ENCODE data around the gene CCNI2.

DNA sequence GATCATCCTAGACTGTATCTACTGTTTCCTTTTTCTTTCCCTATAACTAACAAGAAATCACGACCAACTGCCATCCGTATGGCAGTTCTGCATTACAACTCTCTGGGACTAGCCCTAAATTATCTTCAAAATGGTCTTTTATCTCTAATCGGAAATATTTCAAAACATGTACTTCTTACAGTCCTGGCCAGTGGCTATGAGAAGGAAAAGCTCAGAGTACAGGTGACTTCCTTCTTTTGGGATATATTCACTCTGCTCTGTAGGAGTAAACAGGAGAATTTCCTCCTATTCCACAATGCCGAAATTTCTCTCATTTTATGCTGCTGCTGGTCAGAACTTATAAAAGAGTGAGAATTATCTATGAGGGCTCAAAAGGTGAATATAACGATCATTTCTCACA lies 31.6 kb downstream of the CCNI2 start:
- TF ChIP-seq POLR2A (IDR thresholded peaks at IDR 0.05), result no peak
- TF ChIP-seq, protein P1, sequence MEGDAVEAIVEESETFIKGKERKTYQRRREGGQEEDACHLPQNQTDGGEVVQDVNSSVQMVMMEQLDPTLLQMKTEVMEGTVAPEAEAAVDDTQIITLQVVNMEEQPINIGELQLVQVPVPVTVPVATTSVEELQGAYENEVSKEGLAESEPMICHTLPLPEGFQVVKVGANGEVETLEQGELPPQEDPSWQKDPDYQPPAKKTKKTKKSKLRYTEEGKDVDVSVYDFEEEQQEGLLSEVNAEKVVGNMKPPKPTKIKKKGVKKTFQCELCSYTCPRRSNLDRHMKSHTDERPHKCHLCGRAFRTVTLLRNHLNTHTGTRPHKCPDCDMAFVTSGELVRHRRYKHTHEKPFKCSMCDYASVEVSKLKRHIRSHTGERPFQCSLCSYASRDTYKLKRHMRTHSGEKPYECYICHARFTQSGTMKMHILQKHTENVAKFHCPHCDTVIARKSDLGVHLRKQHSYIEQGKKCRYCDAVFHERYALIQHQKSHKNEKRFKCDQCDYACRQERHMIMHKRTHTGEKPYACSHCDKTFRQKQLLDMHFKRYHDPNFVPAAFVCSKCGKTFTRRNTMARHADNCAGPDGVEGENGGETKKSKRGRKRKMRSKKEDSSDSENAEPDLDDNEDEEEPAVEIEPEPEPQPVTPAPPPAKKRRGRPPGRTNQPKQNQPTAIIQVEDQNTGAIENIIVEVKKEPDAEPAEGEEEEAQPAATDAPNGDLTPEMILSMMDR (IDR thresholded peaks at IDR 0.05), result no peak
